CD4-positive, alpha-beta T cell treated with Interleukin-15 for 1 hour (primary cell): Measurements from ENCODE around the gene COL27A1.

ENCODE experiments used
- DNase-seq: peaks from one replicate; pipeline ENCODE4 v3.0.0-alpha.2; 2020

Gene COL27A1

DNA sequence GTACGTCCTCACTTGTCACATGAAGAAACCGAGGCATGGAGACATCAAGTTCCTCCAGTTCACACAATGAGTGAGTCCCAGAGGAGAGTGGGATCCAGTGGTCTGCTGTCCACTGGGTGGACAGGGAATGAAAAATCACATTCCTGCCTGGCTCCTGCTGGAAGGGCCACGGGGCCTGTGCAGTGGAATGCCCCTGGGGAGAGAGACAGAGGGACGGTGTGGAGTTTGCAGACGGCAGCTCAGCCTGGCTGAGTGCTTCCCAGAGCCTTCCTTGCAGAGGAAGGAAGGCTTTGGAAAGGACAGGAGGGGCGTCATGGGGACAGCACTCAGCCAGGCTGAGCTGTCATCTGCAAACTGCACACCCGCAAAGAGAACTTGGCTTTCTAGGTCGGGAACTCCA, 74.7 kb downstream of the COL27A1 start:
- DNase-seq: no peak

DNA sequence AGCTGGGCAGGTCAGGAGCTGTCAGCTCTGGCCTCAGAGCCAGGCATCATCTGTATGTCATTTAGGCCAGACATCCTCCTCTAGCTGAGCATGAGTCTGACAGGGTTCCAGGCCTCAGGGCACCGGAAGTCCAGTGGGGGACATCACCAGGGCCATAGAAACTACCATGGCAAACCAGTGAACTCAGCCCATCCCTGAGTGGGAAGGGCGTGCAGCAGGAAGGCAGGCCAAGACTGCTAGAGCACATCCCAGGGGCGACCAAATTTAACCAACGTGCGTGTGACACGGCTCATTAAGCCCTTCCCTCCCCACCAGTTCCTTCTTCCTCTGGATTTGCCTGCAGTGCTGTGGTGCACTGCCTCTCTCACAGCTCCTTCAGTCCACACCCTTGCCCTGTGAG, 75.9 kb downstream of the COL27A1 start:
- no peak for DNase-seq

DNA sequence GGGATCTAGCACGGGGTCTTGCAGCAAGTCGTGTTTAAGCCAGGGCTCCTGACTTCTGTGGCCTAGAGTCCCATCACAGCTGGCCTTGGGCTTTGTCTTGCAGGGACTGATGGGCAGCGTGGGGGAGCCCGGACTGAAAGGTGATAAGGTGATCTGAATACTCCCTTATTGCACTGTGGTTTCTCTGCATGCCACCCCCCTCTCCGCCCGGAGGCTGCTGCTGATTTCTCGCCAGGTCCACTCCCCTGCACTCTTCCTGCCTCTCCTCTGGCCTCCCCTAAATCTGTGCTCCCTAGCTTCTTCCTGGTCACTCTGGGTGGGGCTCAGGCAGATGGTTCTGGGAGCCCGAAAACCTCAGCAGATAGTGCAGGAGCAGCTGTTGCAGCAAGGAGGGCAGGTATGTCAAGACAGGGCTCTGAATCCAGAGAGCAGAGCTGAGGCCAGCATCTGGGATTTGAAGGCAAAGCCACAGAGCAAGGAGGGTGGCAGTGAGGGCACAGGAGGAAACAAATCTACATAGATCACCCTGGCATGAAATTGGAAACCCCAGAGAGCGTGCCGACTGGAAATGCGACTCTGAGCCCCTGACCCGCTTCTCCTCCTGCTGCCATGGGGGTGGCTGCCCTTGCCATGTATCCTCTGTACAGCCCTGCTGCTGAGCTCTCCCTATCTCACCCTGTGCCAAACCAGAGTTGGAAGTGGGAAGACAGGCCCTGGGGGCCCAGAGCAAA, 76.5 kb downstream of the COL27A1 start:
- DNase-seq: no peak

DNA sequence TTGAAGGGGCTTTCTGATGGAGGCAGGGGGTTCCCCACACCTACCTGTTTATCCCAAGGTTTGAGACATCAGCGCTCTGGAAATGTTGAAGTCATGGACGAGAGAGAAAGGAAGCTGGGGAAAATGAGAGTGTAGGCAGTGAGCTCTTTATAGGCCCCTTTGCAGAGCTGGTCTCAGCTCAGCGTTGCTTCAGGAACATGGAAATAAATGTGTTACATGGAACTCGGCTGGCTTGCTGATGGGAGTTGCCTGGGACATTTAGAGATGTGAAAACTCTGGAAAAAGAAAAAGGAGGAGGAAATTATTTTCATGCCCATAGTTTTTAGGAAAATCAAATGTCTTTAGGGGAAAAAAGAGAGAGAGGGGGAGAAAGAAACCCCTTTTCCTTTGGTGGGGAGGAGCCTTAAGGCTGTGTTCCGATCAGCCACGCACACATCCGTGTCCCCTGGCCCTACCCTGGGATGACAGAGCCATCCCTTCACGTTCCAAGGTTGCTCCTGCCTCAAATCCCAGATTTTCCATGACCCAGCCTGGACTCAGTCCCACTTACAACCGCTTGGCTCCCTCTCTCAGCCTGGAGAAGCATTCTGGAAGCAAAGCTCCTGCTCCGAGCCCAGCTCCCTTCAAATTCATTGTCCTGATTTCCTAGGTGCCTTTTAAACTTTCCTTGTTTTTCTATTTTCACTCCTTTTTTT, 78.3 kb downstream of the COL27A1 start:
- no peak for DNase-seq

DNA sequence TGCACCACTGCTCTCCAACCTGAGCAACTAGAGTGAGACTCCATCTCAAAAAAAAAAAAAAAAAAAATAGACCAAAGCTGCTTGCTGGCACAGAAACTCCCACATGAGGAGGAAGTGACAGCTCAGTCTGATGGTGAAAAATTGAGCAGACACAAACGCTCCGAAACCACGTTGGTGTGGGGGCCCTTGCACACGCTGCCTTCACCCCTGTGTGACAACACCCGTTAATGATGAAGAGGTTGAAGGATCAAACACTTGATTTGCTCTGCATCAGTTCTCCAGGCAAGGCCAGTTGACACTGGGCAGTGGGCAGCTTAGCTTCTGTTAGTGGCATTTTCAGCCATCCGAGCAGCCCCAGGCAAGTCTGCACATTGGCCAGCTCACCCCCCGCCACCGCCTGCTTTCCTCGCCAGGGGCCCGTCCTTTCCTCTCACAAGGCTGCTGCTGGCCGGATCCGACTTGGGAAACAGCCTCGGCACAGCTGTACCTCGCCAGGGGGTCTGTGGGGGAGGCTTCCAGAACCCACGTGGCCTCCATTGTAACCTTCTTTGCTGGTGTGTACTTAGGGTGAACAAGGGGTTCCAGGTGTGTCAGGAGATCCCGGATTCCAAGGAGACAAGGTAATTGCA, 79.8 kb downstream of the COL27A1 start:
- no peak for DNase-seq

DNA sequence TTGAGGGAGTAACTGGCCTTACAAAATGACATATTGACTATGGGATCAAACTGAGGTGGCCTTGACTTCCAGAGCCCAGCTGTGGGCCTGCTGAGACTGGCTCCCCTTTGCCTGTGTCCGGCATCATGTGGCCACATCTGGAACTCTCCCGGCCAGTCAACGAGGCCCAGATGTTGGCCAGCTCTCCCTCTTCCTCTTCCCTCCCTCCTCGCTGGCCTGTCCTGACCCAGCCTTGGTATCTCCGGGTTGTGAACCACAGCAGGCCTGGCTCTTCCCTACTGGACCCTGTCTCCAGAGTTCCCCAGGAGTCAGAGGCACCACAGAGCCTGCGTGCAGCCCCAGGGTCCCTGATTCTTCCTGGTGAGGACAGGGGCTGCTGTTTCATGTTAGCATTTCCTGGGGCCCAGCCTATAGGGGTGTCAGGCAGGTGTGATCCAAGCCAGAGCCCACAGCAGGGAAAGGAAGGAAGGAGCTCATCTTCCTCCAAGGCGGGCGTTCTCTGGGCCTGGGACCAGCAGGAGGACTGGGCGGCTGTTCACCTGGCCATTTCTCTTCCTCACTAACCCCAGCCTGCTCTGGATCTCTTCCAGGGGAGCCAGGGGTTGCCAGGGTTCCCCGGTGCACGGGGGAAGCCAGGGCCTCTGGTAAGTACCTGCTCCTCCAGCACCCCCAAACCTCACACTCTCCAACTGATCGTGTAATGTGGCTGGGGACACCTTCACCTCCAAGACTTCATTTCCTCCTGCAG, 81.2 kb downstream of the COL27A1 start:
- DNase-seq: no peak

DNA sequence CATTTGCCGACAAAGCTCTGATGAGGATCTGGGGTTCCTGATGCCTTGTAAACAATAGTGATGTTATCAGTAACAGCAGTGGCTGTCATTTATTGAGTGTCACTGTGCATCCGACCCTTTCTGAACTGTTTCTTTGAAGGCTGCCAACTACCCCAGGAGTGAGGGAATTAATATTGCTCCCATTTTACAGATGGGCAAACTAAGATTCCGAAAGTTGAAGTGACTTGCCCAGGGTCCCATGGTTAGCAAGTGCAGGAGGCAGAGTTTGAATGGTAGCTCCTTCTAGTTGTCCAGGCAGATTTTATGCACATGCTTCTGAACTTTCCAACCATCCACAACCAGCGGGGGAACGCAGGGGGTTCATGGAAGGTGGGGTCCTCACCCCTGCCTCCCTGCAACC, 81.9 kb downstream of the COL27A1 start:
- DNase-seq: no peak

DNA sequence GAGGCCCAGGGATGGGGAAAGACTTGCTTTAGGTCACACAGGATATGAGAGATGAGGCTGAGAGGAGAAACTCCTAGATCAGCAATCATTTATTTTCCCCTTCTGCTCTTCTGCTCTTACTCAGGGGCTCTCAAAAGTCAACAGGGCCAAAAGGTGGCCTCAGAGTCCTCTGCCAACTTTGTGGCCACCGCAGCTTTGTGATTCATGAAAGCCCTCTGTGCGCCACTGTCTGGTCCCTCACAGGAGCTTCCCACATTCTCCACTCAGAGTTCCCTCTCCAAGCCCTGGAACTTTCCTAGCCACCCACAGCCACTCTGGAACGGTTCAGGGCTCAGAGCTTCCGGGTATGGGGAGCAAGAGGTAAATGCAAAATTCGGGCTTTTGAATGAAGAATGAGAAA, 82.4 kb downstream of the COL27A1 start:
- no peak for DNase-seq

DNA sequence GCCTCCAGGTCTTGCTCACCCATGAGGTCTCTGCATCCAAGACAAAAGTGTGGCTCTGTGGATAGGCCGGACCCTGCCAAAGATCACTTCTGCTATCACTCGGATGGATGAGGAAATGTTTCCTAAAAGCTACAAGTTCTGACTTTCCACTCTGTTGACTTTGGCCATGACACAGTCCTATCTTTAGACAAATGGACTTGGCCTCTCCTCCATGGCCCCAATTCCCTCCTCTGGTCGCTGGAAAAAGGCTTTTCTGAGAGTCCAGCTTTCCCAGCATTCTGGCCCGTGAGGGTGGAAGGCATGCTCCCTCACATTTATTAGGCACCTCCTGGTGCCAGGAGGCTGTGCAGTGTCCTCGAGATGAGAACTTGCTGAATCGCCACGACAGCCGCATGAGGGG, 83.1 kb downstream of the COL27A1 start:
- no peak for DNase-seq

DNA sequence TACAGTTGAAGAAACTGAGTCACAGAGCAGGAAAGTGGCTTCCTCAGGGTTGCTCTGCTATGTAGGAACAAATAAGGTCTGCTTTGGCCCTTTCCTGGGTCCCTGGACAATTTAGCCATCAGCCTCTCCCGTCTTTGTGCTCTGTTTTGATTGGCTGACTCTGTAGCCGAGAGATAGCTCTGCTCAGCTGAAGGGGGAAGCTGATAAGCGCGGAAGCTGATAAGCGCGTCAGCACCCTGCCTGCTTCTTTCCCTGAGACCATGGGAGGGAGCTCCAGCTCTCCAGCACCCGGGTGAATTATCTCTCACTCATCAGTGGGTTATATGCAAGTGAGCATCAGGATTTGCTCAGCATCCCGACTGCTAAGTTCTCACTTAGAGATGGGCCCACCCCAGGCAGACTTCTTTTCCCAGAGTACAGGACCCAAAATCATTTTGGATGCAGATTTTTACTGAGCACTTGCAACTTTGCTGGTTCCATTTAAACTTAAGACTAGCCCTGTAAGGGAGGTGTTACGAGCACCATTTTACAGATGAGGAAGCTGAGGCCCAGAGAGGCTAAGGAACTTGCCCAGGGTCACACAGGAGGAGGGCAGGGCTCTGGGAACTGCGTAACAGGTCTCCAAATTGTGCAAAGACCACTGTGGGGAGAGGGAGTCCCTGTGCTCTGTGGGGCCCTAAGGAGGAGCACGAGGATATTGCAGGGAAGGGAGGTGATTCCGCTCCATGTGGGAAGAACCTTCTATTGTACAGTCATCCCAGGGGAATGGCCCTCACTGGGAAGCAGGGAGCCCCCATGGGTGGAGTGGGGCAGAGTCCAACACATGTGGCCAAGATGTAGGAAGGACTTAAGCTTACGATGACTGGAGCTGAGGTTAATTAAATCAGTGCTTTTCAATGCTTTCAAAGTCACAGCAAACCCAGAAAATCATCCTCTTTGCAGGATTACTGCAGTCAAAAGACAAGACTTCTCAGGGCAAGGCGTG, 83.8 kb downstream of the COL27A1 start:
- DNase-seq: no peak

DNA sequence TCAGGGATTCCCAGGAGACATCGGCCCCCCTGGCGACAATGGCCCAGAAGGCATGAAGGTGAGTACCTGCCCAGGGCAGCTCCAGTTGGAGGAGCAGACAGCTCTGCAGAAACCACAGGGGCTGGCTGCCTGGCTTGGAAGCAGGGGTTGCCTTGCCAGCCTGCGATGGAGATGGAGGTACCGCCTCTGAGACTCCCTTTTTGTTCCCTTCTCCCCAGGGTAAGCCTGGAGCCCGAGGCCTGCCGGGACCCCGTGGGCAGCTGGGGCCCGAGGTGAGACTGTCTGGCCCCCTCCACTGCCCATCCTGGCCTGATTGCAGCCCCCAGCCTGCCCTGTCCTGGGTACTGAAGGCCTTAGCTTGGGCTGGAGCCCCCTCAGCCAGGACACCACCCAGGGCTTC, 84.9 kb downstream of the COL27A1 start:
- DNase-seq: no peak

DNA sequence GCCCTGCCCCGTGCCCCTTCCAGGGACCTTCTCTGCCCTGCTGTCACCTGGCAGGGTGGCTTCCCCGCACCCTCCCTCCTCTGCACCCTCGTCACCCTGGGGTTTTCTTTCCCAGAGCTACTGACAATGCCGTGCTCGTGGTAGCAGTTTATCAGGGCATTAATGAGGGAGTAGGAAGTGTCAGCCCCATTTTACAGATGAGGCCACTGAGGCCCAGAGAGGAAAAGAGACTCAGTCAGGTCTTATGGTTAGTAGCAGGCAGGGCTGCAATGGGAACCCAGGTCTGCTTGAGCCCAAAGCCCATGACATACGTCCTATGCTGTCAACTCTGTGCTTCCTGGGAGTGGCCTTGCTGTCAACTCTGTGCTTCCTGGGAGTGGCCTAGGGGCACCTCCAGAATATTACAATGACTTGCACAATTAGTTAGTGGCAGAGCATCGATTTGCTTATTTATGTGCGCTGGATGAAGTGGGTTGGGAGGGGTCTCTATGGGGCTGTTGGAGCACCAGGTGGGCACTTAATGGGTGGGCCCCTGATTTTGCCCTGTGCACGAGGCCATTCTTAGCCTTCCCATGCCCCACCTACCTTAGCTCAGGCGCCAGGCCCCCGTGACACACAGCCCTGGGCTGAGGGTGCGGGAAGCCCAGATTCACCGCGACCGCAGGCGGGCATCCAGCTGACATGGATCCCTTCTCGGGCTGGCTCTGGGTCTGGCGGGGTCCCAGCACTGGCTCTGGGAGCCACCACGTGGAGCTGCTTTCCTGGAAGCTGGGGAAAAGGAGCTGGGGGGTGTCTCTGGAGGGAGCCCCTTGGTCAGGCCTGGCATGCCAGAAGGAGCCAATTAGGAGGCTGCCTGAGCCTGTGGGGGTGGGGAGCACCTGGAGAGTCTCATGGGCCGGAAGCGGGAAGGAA, 85.6 kb downstream of the COL27A1 start:
- no peak for DNase-seq

DNA sequence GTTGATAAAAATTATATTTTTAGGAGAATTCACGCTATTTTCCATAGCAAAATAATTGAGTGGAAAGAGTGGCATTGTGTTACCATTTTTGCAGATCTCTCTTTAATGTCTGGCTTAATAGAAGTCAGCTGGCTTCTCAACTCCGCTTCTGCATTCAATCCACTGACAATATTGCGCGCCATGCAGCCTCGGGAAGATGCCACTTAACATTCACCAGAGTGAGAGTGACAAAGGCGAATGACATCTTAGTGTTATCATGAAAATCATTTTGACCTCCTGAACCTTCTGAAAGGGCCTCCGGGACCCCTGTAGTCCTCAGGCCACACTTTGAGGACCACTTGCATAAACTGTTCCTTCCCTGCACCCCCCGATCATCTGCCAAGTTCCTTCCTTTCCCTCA, 87.5 kb downstream of the COL27A1 start:
- DNase-seq: no peak

DNA sequence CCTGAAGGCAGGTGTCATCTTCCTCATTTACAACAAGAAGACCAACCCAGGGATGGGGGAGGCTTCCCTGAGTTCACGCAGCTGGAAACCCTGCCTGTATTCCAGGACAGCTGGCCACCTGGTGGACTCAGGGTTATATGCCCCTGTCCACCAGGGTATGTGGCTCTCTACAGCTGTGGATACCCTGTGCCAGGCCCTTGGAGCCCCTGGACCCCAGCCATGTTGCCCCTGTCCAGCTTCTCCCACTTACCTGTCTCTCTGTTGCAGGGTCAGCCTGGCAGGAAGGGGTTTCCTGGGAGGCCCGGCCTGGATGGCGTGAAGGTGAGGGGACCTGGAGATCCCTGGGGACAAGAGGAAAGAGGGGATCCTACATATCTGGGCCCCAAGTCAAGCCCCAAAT, 87.9 kb downstream of the COL27A1 start:
- DNase-seq: no peak

DNA sequence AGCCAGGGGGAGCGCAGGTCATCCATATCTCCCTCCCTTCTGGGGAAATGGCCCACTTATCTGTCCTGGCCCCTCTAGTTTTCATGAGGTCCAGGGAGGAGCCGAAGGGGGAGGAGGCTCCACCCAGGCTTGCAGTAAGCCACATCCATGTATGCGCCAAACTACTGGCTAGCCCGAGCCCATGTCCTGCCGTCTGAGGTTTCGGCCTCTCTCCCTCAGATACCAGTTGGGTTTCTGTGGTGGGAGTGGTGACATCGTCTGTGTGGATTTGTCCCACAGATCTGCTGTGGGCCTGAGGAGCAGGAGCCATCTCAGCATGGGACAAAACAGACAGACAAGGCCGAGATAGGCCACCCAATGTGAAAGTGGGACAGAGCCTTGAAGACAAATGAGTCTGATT, 89.2 kb downstream of the COL27A1 start:
- DNase-seq: no peak

DNA sequence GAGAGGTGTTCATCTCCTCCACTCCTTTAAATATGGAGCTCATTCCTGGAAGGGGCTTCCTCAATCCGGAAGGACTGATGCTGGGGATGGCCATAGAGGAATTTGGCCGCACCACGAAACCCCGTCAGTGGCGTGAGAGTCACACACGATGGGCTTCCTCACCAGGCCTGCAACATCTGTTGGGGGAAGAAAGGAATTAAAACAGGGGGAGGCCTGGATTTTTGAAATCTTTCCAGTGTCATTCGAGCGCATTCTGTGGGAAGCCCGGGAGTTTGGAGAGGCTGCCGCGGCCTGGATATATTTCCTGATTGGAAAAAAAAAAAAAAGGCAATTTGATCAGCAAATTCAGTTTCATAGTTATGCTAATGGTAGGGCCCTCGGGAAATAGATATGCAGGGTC, 91.2 kb downstream of the COL27A1 start:
- DNase-seq: no peak

DNA sequence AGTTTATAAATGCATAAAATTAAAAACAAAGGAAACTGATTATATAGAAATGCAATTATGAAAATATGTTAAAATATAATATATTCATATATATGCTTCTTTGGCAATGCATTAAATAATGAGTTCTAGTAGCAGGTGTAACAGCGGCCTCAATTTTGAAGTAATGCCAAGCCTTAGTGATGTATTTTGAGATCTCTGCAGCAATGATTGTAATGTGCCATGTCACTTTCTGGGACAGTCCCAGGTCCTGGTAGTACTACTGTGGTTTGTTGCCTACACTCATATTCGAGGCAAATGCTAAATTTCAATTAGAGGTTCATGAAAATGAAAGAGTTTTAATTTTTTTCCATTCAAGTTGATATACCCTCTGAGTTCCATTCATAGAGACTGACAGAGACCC, 91.7 kb downstream of the COL27A1 start:
- DNase-seq: no peak

DNA sequence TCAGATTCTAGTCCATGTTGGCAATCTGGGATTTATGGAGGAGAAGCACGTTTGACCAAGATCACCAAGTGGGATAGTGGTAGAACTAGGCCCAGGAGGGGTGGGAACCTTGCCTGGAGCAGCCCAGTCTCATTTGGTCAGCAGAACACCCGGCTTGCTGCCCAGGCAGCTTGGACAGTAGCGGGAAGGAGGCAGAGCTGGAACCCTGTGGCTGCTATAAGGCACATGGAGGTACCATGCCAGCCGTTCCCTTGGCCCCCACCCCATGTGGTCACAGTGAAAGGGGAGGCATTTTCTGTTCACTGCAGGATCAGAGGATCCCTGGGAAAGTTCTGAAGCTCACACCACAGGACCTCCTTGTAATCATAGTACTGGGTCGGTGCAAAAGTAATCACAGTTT, 92.2 kb downstream of the COL27A1 start:
- no peak for DNase-seq

DNA sequence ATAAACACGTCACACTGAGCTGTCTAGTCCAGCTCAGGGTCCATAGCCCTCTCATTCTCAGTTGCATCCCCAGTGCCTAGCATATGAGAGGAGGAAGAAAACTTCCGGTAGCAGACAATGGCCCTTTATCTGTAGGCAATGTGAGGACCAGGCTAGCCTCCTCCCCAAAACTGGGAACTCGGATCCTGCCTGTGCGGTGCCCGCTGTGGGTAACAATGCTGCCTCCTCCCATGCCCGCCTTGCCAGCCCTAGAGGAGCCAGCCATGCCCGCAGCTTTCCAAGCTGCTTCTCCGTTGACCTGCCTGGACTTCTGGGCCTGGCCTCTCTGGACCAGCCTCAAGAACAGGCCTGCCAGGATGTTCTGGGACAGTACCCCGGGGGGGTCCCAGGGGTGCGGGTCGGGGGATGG, 93.0 kb downstream of the COL27A1 start:
- DNase-seq: no peak

DNA sequence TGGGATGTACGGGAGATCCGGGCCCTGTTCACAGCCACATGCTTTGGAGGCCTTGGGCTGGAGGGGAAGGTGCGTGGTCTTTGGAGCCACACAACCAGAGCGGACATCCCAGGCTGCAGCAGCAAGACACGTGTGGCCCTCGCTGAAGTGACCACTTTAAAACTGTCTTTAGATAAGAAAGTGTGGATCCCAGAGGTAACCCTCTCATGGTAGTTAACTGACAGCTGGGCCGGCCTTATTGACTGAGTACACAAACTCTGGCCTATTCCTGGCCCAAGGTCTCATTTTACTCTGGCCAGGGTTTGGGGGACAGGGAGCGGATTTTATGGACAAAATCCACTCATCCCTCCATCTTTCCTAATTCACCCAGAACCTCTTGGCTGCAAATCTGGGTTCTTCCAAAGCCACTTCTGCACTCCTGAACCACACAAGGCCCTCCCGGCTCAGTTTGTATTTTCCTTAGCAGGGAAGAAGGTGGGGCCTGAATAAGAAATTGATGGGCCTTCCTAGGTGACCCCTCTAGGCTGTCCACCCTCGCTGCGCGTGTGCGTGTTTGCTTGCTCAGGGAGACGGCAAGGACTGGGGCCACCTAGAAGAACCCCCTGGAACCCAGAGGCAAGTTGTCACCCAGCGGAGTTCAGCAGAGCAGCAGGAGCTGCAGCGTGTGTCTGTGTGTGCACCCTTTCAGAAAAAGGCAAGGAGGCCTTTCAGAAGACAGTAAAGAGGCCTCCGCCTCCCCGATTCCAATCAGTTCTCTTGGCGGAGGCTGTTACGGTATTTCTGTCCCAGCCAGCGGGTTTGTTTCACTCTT, 94.3 kb downstream of the COL27A1 start:
- no peak for DNase-seq

DNA sequence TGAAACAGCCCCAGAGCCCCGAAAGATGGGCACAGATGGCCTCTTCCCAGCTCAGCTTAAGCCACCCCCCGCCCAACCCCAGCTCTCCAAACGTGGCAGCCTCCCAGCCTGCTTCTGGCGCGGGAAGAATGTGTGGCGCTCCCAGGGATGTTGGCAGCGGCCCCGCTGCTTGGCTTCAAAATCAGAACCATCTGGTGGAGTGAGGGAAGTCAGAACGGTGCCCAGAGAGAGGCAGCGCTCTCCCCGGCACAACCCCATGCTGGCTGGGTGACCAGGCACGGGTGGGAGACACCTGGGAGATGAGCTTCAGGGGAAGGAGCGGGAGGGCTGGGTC, 94.9 kb downstream of the COL27A1 start:
- no peak for DNase-seq
